Stimulated activated CD4-positive, alpha-beta T cell treated with anti-CD3 and anti-CD28 coated beads, TNF-alpha, amount 100 ng/mL, for 1 hour (primary cell): ENCODE data around the gene TTC9.
A peak's percentile ranks its signal among the peaks of the same experiment; 100 is the strongest.

Source experiments
- DNase-seq, 3 donors: peaks; one replicate each; pipeline ENCODE4 v3.0.0-alpha.2; 2020; ENCODE audit warnings: low read depth in 3 of 3, low spot score in 1 of 3

TTC9 gene

DNA sequence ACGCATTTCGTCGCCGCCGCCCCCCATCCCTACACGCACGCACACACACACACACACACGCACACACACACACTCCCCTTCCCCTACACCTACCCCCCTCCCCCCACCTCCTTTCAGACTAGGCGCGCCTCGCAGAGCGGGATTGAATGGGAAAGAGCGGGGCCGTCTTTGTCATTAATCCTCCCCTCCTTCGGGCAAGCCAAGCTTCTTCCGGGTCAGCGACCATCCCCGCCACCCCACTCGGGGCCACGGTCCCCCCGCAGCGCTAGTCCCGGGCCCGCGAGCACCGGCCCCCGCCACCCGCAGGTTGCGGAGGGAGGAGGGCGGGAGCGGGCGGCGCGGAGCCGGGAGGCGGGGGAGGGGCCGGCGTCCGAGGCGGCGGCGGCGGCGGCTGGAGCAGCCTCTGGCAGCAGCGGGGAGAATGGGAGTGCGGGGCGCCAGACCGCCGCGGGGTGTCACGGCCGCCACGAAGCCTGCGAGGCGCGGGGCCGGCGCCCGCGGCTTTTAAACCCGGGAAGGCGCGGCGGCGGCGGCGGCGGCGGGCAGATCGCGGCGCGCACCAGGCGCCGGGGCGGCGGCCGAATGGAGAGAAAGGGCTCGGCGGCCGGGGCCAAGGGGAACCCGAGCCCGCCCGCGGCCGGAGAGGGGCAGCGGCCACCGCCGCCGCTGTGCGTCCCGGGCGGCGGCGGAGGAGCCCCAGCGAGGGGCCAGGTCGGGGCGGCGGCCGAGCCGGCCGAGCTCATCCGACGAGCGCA lies at the start of gene TTC9:
Gene TTC9, plus strand, starts transcription at position 369 of the 755 bp plus-strand sequence. Its CDS starts 214 bp downstream, at position 583.
- DNase-seq: no peak

DNA sequence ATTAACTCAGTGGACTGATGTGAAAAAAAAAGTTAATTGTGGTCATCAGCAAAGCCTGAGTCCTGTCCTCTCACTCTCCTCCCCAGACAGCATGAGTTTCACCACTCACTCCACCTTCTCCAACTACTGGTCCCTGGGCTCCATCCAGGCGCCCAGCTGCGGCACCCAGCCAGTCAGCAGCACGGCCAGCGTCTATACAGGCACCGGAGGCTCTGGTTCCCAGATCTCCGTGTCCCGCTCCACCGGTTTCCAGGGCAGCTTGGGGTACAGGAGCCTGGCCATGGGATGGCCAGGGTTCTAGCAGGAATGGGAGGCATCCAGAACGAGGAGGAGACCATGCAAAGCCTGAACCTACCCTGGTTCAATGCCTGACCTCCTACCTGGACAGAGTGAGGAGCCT lies 47.3 kb upstream of the TTC9 start:
- no peak for DNase-seq

DNA sequence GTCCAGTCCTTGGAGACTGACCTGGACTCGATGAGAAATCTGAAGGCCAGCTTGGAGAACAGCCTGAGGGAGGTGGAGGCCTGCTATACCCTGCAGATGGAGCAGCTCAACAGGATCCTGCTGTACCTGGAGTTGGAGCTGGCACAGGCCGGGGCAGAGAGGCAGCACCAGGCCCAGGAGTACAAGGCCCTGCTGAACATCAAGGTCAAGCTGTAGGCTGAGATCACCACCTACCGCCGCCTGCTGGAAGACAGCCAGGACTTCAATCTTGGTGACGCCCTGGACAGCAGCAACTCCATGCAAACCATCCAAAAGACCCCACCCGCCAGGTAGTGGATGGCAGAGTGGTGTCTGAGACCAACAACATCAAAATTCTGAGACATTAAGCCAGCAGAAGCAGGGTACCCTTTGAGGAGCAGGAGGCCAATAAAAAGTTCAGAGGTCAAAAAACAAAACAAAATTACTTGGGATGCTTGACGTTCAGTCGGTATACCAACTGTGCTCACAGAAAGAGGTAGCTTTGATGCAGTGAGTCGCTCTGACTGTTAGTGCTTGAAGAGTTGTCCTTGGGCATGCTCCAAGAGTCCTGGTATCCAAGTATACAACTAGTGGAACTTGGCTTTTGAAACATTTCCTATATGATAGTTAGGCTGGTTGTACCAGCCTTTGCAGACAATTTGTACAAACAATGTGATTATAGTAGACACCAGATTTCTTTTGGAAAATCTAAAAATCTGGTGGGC lies 46.1 kb upstream of the TTC9 start:
- no peak for DNase-seq

DNA sequence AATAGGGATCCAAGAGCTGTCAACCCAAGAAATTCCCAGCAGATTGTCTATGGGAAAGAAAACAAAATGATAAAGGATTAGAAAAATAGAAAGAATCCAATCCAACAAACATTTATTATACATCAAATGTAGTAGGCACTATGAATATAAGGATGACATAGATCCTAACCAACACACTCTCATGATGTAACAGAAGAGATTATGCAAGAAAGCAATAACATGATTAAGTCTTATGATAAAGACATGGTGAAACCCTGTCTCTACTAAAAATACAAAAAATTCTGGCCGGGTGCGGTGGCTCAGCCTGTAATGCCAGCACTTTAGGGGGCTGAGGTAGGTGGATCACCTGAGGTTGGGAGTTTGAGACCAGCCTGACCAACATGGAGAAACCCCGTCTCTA lies 44.0 kb upstream of the TTC9 start:
- no peak for DNase-seq

DNA sequence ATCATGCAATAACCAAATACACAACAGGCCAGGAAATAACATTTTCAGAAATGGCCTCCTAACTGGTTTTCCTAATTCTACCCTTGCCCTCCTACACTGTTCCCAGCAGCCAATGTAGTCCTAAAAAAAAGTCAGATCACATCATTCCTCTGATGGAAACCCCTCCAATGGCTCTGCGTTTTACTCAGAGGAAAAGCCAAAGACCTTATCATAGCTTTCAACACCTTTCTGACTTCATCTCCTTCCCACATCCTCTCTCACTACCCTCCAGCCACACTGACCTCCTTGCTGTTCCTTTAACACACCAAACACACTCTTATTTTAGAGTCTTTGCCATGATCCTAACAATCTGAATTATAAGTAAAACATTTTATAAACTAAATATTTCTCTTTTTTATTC lies 42.4 kb upstream of the TTC9 start:
- no peak for DNase-seq

DNA sequence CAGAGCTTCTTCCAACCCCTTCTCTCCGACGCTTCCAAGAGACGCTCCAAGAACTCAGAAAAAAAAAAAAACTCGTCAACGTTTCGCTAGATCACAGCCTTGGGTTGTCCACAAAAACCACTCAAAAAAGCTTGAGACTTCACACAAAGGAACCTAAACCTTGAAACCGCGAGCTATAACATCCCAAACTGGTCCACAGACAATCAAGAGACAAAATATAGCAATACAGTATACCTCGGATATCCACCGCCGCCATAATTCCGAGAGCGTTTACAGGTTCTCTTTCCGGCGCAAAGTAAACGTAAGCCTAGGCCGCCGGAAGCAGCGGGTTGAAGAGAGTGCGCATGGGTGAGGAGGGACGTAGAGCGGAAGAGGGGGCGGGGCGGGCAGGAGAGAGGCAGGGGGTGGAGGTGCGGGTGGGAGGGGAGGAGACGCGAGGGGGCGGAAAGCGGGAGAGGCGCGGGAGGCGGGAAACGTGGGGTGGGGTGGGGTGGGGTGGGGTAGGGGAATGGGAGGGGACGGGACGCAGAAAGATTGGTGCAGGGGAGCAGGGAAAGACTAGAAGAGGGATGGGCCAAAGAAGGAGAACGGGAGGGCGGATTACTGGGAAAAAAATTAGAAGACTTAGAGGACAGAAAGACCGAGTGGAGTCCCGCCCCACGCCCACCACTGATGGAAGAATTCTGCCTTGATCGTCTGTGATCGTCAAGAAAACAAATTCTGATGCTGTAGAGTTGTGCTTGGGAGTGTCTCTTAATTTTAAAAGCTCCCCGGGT lies 41.1 kb upstream of the TTC9 start, which contains the start of gene MED6:
Gene MED6, minus strand, starts transcription at position 274 of the 776 bp plus-strand sequence. Its CDS starts 18 bp downstream, at position 256.
- DNase-seq: peak; percentile 71 to 81 (median 80)

DNA sequence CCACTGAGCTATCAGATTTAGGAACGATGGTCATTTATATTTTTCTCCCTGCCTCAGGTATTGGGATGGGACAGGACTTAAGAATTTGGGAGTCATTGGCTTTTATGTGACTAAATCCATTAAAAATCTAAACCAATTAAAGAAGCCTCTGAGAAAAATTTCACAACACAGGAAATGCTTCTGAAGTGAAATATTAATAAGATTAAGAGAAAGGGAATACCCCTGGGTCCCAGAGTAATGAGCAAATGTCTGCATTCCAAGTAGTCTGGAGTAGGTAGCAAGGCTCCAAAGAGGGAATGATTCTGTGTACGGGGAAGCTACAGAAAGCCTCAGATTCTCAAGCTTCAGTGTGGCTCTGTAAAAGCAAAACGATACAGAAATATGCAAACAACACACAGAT lies 40.6 kb upstream of the TTC9 start:
- DNase-seq: no peak

DNA sequence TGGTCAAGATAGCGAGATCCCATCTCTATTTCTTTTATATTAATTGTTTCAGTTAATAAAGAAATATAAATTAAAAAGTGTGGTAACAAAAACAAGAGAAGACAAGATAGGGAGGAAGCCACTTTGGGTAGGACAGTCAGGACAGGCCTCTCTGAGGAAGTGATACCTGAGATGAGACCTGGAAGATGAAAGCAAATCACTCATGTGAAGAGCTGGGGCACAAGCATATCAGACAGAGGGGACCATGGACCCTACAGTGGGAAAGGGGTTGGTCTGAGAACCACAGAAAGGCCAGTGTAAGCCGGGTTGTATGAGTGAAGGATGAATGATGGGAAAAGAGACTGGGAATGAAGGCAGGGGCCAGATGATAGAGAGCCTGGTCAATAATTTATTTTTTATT lies 39.5 kb upstream of the TTC9 start:
- no peak for DNase-seq

DNA sequence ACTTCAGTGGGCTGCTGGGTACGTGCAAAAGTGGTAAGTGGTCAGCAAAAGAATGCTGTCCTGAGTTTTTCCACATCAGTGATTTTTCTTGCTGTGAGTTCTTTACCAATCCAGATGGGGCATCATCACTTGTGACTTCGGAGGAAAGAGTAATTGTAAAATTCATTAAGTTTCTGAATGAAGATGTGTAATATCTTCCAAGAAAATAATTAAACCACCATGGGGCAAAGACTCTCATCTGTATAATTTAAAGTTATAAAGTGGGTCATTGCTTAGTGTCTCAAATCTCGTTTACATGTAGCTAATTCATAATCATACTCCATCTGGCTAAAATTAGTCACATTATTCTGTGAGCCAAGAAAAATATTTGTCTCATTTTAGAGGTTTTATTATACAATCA lies 30.5 kb upstream of the TTC9 start:
- no peak for DNase-seq

DNA sequence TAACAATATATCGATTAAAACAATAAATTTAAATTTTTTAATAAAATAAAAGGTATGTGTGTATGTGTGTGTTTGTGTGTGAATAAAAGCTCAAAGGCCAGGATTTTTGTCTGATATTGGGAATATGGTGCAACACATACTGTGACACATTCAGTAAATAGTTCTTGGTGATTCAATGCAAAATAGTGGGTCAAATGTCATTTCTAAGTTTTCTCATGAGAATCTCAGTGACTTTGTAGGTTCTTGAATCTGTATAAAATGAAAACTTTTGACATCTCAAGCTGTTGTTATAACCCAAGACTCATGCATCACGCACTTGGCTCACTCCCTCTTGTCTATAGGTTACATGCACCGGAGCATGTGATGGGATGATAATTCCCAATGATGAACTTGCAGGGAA lies 25.1 kb upstream of the TTC9 start:
- no peak for DNase-seq

DNA sequence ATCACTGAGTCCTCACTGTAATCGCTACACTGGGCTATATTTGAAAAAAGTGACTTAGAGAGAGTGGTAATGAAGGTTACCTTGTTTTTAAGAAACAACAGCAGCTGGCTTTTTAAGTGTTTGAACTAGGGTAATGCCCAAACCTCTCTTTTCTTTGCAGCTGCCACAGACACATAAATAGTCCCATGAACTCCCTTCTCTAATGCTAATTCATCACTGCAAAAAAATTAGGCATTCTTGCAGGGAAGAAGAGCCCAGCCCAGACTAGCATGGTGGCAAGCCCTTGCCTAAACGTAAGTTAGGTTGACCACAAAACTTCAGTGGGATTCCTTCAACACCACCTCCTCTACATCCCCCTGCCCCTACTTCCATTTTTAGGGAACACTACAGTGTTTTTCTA lies 23.4 kb upstream of the TTC9 start:
- no peak for DNase-seq

DNA sequence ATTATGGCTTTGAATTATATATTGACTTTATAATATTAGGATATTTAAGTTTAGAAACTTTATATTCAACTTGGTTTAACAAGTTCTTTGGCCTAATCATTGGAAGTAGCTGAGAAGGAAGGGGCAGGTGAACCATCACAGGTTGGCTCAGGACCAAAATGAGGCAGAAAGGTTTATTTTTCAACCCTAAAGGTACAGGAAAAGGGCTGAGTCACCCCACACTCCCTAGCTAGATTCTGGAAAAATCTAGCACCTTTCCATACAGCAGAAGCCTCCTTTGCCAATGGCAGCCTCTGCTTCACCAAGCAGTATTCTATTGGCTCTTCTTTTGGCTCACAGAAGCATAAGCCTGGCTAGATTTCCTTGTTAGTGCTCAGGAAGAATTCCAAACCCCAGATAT lies 22.0 kb upstream of the TTC9 start:
- no peak for DNase-seq

DNA sequence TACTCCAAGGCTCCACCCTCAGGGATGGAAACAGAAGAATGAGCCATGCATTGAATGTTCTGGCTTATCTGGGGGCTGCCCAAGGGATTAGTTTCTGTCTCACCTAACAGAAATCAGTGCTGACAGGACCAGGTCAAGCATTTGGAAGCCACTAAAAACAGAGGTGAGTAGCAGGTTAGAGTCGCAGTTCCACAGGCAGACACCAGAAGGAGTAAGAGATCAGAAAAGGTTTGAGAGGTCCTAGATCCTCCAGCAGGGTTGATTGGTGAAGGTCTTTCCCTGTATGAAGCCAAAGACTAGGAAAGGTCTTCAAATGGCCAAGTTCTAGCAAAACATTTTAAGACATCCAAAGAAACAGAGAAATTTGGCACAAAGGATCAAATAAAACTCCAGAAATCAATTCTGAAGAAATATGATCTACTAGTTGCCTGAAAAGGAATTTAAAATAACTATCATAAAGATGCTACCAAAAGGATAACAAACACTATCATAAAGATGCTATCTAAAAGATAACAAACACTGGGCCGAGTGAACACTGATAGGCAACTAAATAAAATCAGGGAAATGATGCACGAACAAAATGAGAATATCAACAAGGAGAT lies 19.5 kb upstream of the TTC9 start:
- peak in 2 of 3 donors; percentile 11 to 26 for DNase-seq

DNA sequence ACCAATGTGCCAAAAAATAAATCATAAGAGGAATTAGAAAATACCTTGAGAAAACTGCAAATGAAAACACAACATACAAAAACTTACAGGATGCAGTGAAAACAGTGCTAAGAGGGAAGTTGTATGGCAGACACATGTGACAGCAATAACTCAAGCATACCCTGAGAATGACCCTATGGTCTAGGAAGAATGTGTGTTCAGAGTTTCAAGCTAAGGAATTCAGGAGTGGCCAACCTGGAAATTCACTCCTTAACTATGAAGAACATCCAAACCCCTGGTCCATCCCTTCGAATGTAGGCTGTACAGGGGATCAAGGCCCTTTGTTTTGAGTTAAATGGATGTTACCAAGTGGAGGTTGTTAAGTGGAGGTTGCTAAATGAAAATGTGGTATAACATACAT lies 16.7 kb upstream of the TTC9 start:
- DNase-seq: no peak

DNA sequence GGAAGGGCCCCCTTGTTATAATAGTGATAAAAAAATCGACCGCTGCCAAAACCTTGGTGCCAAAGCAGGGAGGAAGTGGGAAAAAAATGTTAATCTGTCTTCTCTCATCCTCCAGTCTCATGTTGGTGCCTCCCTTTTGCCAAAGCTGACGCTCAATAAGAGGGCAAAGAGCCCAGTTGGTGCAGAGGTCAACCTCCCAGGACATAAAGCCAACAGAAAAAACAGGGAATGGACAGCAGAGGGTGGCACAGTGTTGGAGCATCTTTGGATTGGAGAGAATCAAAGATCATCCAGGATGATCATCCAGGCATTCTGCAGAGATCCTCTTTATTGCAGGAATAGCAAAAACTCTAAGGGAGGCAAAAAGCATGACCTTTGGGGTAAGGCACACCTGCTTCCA lies 9.8 kb upstream of the TTC9 start:
- DNase-seq: no peak

DNA sequence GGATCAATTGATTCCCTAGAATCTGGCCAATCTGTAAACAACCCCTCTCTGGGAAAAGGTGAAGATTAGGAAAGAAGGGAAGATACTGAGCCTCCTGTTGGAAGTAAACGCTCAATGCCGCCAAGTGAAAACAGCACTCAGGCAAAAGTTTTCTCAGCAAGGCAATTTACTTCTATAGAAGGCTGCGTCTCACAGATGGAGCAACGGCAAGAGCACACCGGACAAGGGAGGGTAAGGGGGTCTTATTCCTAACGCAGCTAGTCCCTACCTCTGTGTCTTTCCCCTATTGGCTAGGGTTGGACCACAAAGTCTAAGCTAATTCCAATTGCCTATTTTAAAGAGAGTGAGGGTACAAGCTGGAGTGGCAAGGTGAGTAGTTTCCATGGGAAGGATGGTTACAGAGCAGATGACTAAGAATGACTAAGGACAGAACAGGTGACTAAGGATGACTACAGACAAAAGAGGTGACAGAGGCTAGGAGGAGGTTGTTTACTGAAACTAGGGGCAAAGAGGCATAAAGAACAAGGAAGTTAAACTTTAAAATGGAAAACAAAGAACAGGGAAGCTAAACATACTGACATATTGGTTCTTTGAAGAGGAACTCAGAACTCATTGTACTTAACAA lies 5.6 kb upstream of the TTC9 start:
- DNase-seq: no peak

DNA sequence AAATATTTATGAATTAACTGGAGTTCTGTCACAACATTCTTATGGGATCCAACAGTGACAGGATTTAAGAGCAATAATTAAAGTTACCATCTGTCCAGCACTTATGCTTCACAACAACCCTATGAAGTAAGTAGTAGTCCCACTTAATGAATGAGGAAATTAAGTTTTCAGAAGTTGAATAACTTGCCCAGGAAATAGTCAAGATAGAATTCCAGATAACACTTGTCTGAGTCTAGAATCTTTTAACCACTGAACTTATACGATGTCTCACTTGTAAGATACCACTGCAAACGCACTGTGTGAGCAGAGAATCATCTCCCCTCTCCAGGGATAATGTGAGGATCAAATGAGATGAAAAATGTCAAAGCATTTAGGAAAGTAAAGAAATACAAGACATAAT lies 3.3 kb upstream of the TTC9 start:
- DNase-seq: no peak

DNA sequence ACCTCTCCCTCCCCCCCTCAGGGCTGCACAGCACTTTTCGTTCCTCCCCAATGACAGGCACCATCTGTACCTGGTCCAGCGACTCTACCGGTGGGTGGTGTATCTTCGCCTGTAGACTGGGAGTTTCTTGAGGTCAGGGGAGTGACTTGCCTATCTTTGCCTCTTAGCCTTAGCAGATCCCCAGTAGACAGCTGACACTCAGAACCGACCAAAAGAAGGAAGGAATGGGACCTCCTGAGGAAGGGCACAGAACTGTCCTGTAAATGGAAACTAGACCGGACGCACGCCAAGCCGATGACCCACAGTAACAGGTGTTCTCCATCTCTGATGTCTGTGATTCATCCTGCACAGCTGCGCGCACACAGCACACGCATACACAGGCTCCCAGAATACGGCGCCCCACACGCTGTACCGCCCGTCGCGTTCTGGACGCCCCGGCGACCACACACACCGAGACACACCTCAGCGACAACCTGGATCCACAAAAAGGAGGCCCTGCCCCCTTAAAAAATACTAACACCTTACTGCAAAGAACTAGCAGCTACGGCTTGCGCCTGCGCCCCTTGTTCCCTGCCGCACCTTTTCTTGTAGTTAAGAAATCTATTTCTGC lies 673 bp upstream of the TTC9 start:
- peak in 1 of 3 donors; percentile 31 for DNase-seq

DNA sequence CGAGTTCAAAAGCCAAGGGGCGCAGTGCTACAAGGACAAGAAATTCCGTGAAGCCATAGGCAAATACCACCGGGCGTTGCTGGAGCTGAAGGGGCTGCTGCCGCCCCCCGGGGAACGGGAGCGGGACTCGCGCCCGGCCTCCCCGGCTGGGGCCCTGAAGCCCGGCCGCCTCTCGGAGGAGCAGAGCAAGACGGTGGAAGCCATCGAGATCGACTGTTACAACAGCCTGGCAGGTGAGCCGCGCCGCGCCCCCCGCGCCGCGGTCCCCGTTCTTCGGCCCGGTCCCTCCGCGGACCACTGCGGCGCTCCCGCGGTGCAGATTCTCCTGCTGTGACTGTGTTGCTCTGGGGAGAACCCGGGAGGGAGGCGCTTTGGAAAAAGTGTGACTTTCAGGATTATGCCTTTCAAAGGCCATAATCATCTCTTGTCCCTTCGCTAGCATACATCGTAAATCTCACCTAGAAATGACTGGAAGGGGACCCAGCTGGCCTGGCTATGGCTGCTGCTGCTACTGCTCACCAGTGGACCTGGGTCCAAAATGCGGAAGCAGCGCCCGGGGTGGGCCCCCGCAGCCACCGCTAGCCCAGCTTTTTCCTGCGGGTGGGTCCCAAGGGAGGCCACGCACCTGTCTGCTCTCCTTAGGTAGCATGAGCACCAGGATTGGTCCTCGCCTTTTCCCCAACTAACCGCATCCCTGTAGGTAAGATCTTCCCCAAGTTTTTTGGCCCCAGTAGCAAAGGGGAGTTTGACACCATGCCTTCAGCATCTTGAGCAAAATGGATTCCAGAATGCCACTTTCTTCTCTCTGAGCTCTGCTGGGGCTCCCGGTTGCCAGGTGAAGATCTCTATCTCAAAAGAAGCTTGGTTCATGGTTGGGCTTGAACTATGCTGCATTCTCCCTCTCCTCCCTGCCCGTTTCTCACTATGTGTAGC lies 853 bp downstream of the TTC9 start:
- DNase-seq: no peak
